Bronchial epithelial cell (primary cell): ENCODE measurements around the gene HARS2. TPM values are rescaled to one million over a fixed set of nuclear protein-coding genes. Genes with fewer than 3 reads are reported as not detected.
"Not testable (repeated sequence)": the region's sequence is repeated elsewhere in the genome, so short reads cannot be mapped to it uniquely, and the experiment has no call there.

Source experiments
- DNase-seq: peaks from one replicate; pipeline ENCODE4 v3.0.0-alpha.2; 2010; ENCODE audit warnings: low read depth
- FAIRE-seq: peaks from 2 replicates; lab custom pipeline; 2011; peaks lifted over from hg19 to GRCh38; lab: Jason Lieb, UNC
- H3K27me3 ChIP-seq: 2 replicates; pipeline ENCODE4 v1.5.1; 2011; ENCODE audit warnings: low read length; ENCODE audit not compliant: control insufficient read depth, insufficient read depth
- H3K36me3 ChIP-seq: 2 replicates; pipeline ENCODE4 v1.5.1; 2011; ENCODE audit warnings: low read length; ENCODE audit not compliant: control insufficient read depth, insufficient read depth
- H3K4me3 ChIP-seq: 2 replicates; pipeline ENCODE4 v1.5.1; 2011; ENCODE audit warnings: mild to moderate bottlenecking, low read depth, low read length, control low read depth
- CTCF ChIP-seq: IDR thresholded peaks from 2 replicates; pipeline ENCODE4 v1.5.1; 2011; ENCODE audit warnings: mild to moderate bottlenecking, moderate library complexity, low read length, control low read depth, inconsistent platforms; ENCODE audit not compliant: insufficient read depth, severe bottlenecking
- total RNA-seq: library from RNA; depleted of rRNA; stranded (reverse); fragments of >200 nt; gene quantifications from 2 replicates; pipeline ENCODE4 v1.2.1, GENCODE V29; 2014

The HARS2 gene
- total RNA-seq, 1 donor from 2014 or later: 32.9 TPM

- no peak for DNase-seq
- TF ChIP-seq CTCF: no peak
- no peaks in the 10 kb centered on the region for H3K27me3 ChIP-seq
- H3K4me3 ChIP-seq: no peak overlapping the region
- H3K36me3 ChIP-seq: no peaks in the 10 kb centered on the region
- no peak for FAIRE-seq
These were observed 20.5 kb downstream of the HARS2 start for GRCh38 chr5:140711794-140712193.

GRCh38 chr5:140713562-140714094, 22.4 kb downstream of the HARS2 start:
- DNase-seq (no peak), FAIRE-seq (no peak)
- no peaks in the 10 kb centered on the region for H3K36me3 ChIP-seq
- no peak overlapping the region for H3K4me3 ChIP-seq
- no peaks in the 10 kb centered on the region for H3K27me3 ChIP-seq
- no peak for TF ChIP-seq CTCF

- not testable (repeated sequence) for DNase-seq, H3K36me3 ChIP-seq, H3K4me3 ChIP-seq, FAIRE-seq, H3K27me3 ChIP-seq
These were observed 25.0 kb downstream of the HARS2 start for GRCh38 chr5:140716238-140716637.

- no peak overlapping the region for H3K4me3 ChIP-seq
These were observed 27.0 kb downstream of the HARS2 start for GRCh38 chr5:140718266-140718592.

GRCh38 chr5:140720738-140721137, 29.5 kb downstream of the HARS2 start:
- H3K4me3 ChIP-seq, FAIRE-seq, DNase-seq, H3K27me3 ChIP-seq, H3K36me3 ChIP-seq: not testable (repeated sequence)

More at GRCh38 chr5:140718266-140718592, 27.0 kb downstream of the HARS2 start:
- DNase-seq: no peak
- FAIRE-seq: no peak
- no peaks in the 10 kb centered on the region for H3K27me3 ChIP-seq
- TF ChIP-seq CTCF: no peak
- H3K36me3 ChIP-seq: no peaks in the 10 kb centered on the region

GRCh38 chr5:140721395-140721794, 30.1 kb downstream of the HARS2 start:
- not testable (repeated sequence) for DNase-seq, H3K36me3 ChIP-seq, H3K27me3 ChIP-seq, FAIRE-seq, H3K4me3 ChIP-seq

GRCh38 chr5:140725799-140726471, 34.7 kb downstream of the HARS2 start:
- FAIRE-seq: peak; percentile 98

More at GRCh38 chr5:140725799-140726471, 34.7 kb downstream of the HARS2 start:
- H3K4me3 ChIP-seq: peak overlapping the region; percentile 27
- no peaks in the 10 kb centered on the region for H3K27me3 ChIP-seq
- DNase-seq: peak; percentile 93
- no peaks in the 10 kb centered on the region for H3K36me3 ChIP-seq
- no peak for TF ChIP-seq CTCF
